Suprapubic skin (tissue), 4 donors: ENCODE measurements around the gene USP37.

ENCODE experiments used
- CTCF ChIP-seq, 2 donors: fragments of 200-600 bp in 1 of 2; fragments of 450-650 bp in 1 of 2; sonication (generic) in 1 of 2; IDR thresholded peaks; one replicate each; pipeline ENCODE4 v1.5.1; 2016 to 2019; ENCODE audit warnings: antibody characterized with exemption in 2 of 2, mild to moderate bottlenecking in 1 of 2, moderate library complexity in 1 of 2
- EP300 ChIP-seq: sonication (generic); formaldehyde crosslinking; IDR thresholded peaks from one replicate; pipeline ENCODE4 v1.6.1; 2017; ENCODE audit warnings: antibody characterized with exemption
- POLR2A ChIP-seq, 2 donors: fragments of 450-650 bp; IDR thresholded peaks; one replicate each; pipeline ENCODE4 v1.6.1; 2017; ENCODE audit warnings: antibody characterized with exemption in 2 of 2, mild to moderate bottlenecking in 2 of 2, moderate library complexity in 2 of 2
- POLR2AphosphoS5 ChIP-seq, 3 donors: sonication (generic); formaldehyde crosslinking; IDR thresholded peaks; one replicate each; pipeline ENCODE4 v1.6.1; 2017; ENCODE audit warnings: antibody characterized with exemption in 3 of 3

GRCh38 chr2:218423584-218423983, 144.6 kb downstream of the USP37 start:
- TF ChIP-seq CTCF (IDR thresholded peaks at IDR 0.05) (no peak), POLR2A (IDR thresholded peaks at IDR 0.05) (no peak), POLR2AphosphoS5 (IDR thresholded peaks at IDR 0.05) (no peak), EP300 (no peak)
